ENCODE results near the gene GHSR.

GRCh38 chr3:172456404-172456803 is 8.1 kb upstream of the GHSR start:
- no peak for TF ChIP-seq CTCF (conservative IDR thresholded peaks at IDR 0.05)
- no peak for TF ChIP-seq EZH2 (IDR thresholded peaks at IDR 0.05; ENCODE audit: low read depth)
